ENCODE measurements around the gene PARP14.
A peak's percentile ranks its signal among the peaks of the same experiment; 100 is the strongest.
"Not testable (repeated sequence)": the region's sequence is repeated elsewhere in the genome, so short reads cannot be mapped to it uniquely, and the experiment has no call there.

Gene PARP14

GRCh38 chr3:122745369-122746021 lies 64.9 kb downstream of the PARP14 start:
- Histone ChIP-seq H3K36me3 (ENCODE audit: control insufficient read depth, insufficient read depth, low read length) (peaks cover under 1% of the 10 kb centered on the region; the same call in 1 of the 2 replicates), H3K4me3 (replicated peaks; ENCODE audit: low read depth, low read length) (no peak overlapping the region), H3K27me3 (replicated peaks; ENCODE audit: control insufficient read depth, insufficient read depth, low read length) (no peaks in the 10 kb centered on the region)
- DNase-seq (ENCODE audit: extremely low read depth, insufficient read length): no peak
- TF ChIP-seq CTCF (IDR thresholded peaks at IDR 0.05; ENCODE audit: insufficient read depth, low read length, poor library complexity, severe bottlenecking): no peak

GRCh38 chr3:122747295-122747694 lies 66.7 kb downstream of the PARP14 start:
- not testable (repeated sequence) for H3K36me3 ChIP-seq (ENCODE audit: control insufficient read depth, insufficient read depth, low read length); H3K4me3 ChIP-seq (replicated peaks; ENCODE audit: low read depth, low read length); H3K27me3 ChIP-seq (replicated peaks; ENCODE audit: control insufficient read depth, insufficient read depth, low read length); DNase-seq (ENCODE audit: extremely low read depth, insufficient read length)

- H3K27me3 ChIP-seq (replicated peaks; ENCODE audit: control insufficient read depth, insufficient read depth, low read length): no peaks in the 10 kb centered on the region
- no peak for TF ChIP-seq CTCF (IDR thresholded peaks at IDR 0.05; ENCODE audit: insufficient read depth, low read length, poor library complexity, severe bottlenecking)
- no peak for DNase-seq (ENCODE audit: extremely low read depth, insufficient read length)
These were observed 67.7 kb downstream of the PARP14 start for GRCh38 chr3:122748347-122748746.

GRCh38 chr3:122754929-122755328 lies 74.3 kb downstream of the PARP14 start:
- no peaks in the 10 kb centered on the region for H3K27me3 ChIP-seq (replicated peaks; ENCODE audit: control insufficient read depth, insufficient read depth, low read length)
- H3K36me3 ChIP-seq (ENCODE audit: control insufficient read depth, insufficient read depth, low read length): no peaks in the 10 kb centered on the region; the same call in 1 of the 2 replicates
- peak; percentile 87 for TF ChIP-seq CTCF (IDR thresholded peaks at IDR 0.05; ENCODE audit: insufficient read depth, low read length, poor library complexity, severe bottlenecking)
- H3K4me3 ChIP-seq (replicated peaks; ENCODE audit: low read depth, low read length): no peak overlapping the region
- no peak for DNase-seq (ENCODE audit: extremely low read depth, insufficient read length)

More at GRCh38 chr3:122748347-122748746, 67.7 kb downstream of the PARP14 start:
- Histone ChIP-seq H3K4me3 (replicated peaks; ENCODE audit: low read depth, low read length) (no peak overlapping the region), H3K36me3 (ENCODE audit: control insufficient read depth, insufficient read depth, low read length) (no peaks in the 10 kb centered on the region; the same call in 1 of the 2 replicates)

GRCh38 chr3:122755491-122755890 lies 74.9 kb downstream of the PARP14 start:
- Histone ChIP-seq H3K27me3 (replicated peaks; ENCODE audit: control insufficient read depth, insufficient read depth, low read length) (no peaks in the 10 kb centered on the region), H3K36me3 (ENCODE audit: control insufficient read depth, insufficient read depth, low read length) (no peaks in the 10 kb centered on the region; the same call in 1 of the 2 replicates), H3K4me3 (replicated peaks; ENCODE audit: low read depth, low read length) (no peak overlapping the region)
- no peak for TF ChIP-seq CTCF (IDR thresholded peaks at IDR 0.05; ENCODE audit: insufficient read depth, low read length, poor library complexity, severe bottlenecking)
- no peak for DNase-seq (ENCODE audit: extremely low read depth, insufficient read length)

- no peaks in the 10 kb centered on the region; the same call in 1 of the 2 replicates for H3K36me3 ChIP-seq (ENCODE audit: control insufficient read depth, insufficient read depth, low read length)
- DNase-seq (ENCODE audit: extremely low read depth, insufficient read length): no peak
- H3K27me3 ChIP-seq (replicated peaks; ENCODE audit: control insufficient read depth, insufficient read depth, low read length): no peaks in the 10 kb centered on the region
- no peak overlapping the region for H3K4me3 ChIP-seq (replicated peaks; ENCODE audit: low read depth, low read length)
- no peak for TF ChIP-seq CTCF (IDR thresholded peaks at IDR 0.05; ENCODE audit: insufficient read depth, low read length, poor library complexity, severe bottlenecking)
These were observed 78.4 kb downstream of the PARP14 start for GRCh38 chr3:122758877-122759560.
